ENCODE data around the gene DCLK1.

DNA sequence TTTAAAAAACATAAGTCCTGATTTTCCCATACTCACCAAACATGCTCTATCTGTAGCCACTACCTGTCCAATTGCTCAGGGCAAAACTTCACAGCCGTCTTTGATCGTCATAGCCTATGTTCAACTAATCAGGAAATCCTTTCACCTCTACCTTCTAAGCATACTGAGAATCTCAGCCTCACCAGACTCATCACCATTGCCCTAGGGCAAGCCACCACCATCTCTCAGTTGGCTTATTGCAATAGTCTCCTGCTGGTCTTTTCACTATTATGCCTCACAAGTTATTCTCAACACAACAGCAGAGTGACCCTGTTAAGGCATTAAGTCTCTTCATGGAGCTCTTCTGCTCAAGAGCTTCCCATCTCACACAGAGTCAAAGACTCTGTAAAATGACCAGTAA, 394.3 kb downstream of the DCLK1 start:
- TF ChIP-seq, protein P1, sequence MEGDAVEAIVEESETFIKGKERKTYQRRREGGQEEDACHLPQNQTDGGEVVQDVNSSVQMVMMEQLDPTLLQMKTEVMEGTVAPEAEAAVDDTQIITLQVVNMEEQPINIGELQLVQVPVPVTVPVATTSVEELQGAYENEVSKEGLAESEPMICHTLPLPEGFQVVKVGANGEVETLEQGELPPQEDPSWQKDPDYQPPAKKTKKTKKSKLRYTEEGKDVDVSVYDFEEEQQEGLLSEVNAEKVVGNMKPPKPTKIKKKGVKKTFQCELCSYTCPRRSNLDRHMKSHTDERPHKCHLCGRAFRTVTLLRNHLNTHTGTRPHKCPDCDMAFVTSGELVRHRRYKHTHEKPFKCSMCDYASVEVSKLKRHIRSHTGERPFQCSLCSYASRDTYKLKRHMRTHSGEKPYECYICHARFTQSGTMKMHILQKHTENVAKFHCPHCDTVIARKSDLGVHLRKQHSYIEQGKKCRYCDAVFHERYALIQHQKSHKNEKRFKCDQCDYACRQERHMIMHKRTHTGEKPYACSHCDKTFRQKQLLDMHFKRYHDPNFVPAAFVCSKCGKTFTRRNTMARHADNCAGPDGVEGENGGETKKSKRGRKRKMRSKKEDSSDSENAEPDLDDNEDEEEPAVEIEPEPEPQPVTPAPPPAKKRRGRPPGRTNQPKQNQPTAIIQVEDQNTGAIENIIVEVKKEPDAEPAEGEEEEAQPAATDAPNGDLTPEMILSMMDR (IDR thresholded peaks at IDR 0.05) = no peak
- no peak for TF ChIP-seq POLR2A (IDR thresholded peaks at IDR 0.05)

Data from right lobe of liver (tissue), 4 donors.